ENCODE data around the gene COL21A1.
"Not testable (repeated sequence)": the region's sequence is repeated elsewhere in the genome, so short reads cannot be mapped to it uniquely, and the experiment has no call there.

COL21A1 gene

GRCh38 chr6:56048601-56049000, 198.8 kb downstream of the COL21A1 start:
- DNase-seq (ENCODE audit: low spot score), result no peak

GRCh38 chr6:56047931-56048540, 199.3 kb downstream of the COL21A1 start:
- DNase-seq (ENCODE audit: low spot score), result no peak

GRCh38 chr6:56046576-56046975, 200.8 kb downstream of the COL21A1 start:
- no peak for DNase-seq (ENCODE audit: low spot score)

GRCh38 chr6:56043761-56044160, 203.6 kb downstream of the COL21A1 start:
- DNase-seq (ENCODE audit: low spot score), result no peak

- DNase-seq (ENCODE audit: low spot score), result no peak
These were observed 204.3 kb downstream of the COL21A1 start for GRCh38 chr6:56043076-56043475.

- DNase-seq (ENCODE audit: low spot score), result no peak
These were observed 205.8 kb downstream of the COL21A1 start for GRCh38 chr6:56041591-56041990.

GRCh38 chr6:56040889-56041301, 206.5 kb downstream of the COL21A1 start:
- DNase-seq (ENCODE audit: low spot score), result no peak

GRCh38 chr6:56040223-56040622, 207.2 kb downstream of the COL21A1 start:
- DNase-seq (ENCODE audit: low spot score), result no peak

- DNase-seq (ENCODE audit: low spot score), result no peak
These were observed 208.6 kb downstream of the COL21A1 start for GRCh38 chr6:56038764-56039163.

GRCh38 chr6:56037601-56038000, 209.8 kb downstream of the COL21A1 start:
- no peak for DNase-seq (ENCODE audit: low spot score)

GRCh38 chr6:56036916-56037600, 210.3 kb downstream of the COL21A1 start:
- DNase-seq (ENCODE audit: low spot score), result no peak

- no peak for DNase-seq (ENCODE audit: low spot score)
These were observed 214.0 kb downstream of the COL21A1 start for GRCh38 chr6:56033401-56033800.

GRCh38 chr6:56032715-56033260, 214.6 kb downstream of the COL21A1 start:
- DNase-seq (ENCODE audit: low spot score), result no peak

- DNase-seq (ENCODE audit: low spot score), result no peak
These were observed 219.5 kb downstream of the COL21A1 start for GRCh38 chr6:56027865-56028264.

GRCh38 chr6:56026455-56027180, 220.8 kb downstream of the COL21A1 start:
- no peak for DNase-seq (ENCODE audit: low spot score)

- DNase-seq (ENCODE audit: low spot score), result no peak
These were observed 221.6 kb downstream of the COL21A1 start for GRCh38 chr6:56025795-56026194.

GRCh38 chr6:56024931-56025330, 222.4 kb downstream of the COL21A1 start:
- DNase-seq (ENCODE audit: low spot score), result no peak

- DNase-seq (ENCODE audit: low spot score), result no peak
These were observed 223.6 kb downstream of the COL21A1 start for GRCh38 chr6:56023829-56024228.

- DNase-seq (ENCODE audit: low spot score), result no peak
These were observed 224.7 kb downstream of the COL21A1 start for GRCh38 chr6:56022678-56023077.

- no peak for DNase-seq (ENCODE audit: low spot score)
These were observed 225.4 kb downstream of the COL21A1 start for GRCh38 chr6:56021943-56022342.

GRCh38 chr6:56019973-56020372, 227.4 kb downstream of the COL21A1 start:
- DNase-seq (ENCODE audit: low spot score), result no peak

- DNase-seq (ENCODE audit: low spot score), result no peak
These were observed 230.2 kb downstream of the COL21A1 start for GRCh38 chr6:56017198-56017597.

GRCh38 chr6:56014039-56014438, 233.3 kb downstream of the COL21A1 start:
- DNase-seq (ENCODE audit: low spot score), result not testable (repeated sequence)

All from cerebellar cortex (tissue), 1 donor.